NB4 (cell line): Measurements from ENCODE around the gene TRIM67.
"Not testable (repeated sequence)": the region's sequence is repeated elsewhere in the genome, so short reads cannot be mapped to it uniquely, and the experiment has no call there.

Experiments used
- DNase-seq: peaks from one replicate; pipeline ENCODE4 v3.0.0; 2010; ENCODE audit warnings: low read depth
- H3K4me3 ChIP-seq: one replicate; pipeline ENCODE4 v1.5.1; 2011; ENCODE audit warnings: mild to moderate bottlenecking, low read depth, low read length, moderate library complexity
- CTCF ChIP-seq: IDR thresholded peaks from one replicate; pipeline ENCODE4 v1.5.1; 2012; ENCODE audit warnings: low read depth, low read length
- MAX ChIP-seq: IDR thresholded peaks from 2 replicates; pipeline ENCODE4 v1.6.1; 2011; ENCODE audit warnings: low read depth, low read length
- MYC ChIP-seq: IDR thresholded peaks from 2 replicates; pipeline ENCODE4 v1.6.1; 2011; ENCODE audit warnings: low read depth, low read length
- POLR2A ChIP-seq: IDR thresholded peaks from 2 replicates; pipeline ENCODE4 v1.6.1; 2011; ENCODE audit warnings: mild to moderate bottlenecking; ENCODE audit not compliant: insufficient read length; ENCODE audit errors: extremely low read depth

The TRIM67 gene

GRCh38 chr1:231151811-231152210, 10.0 kb upstream of the TRIM67 start:
- no peak for DNase-seq
- TF ChIP-seq POLR2A, result no peak
- TF ChIP-seq CTCF, result no peak
- TF ChIP-seq MYC, result no peak
- no peak for TF ChIP-seq MAX
- no peak overlapping the region for H3K4me3 ChIP-seq

- TF ChIP-seq POLR2A, result no peak
- TF ChIP-seq CTCF, result no peak
- TF ChIP-seq MYC, result no peak
- no peak for TF ChIP-seq MAX
- DNase-seq, result no peak
Measured at GRCh38 chr1:231153726-231154125, 8.1 kb upstream of the TRIM67 start.

GRCh38 chr1:231155808-231156207, 6.0 kb upstream of the TRIM67 start:
- no peak overlapping the region for H3K4me3 ChIP-seq
- no peak for TF ChIP-seq POLR2A
- no peak for TF ChIP-seq MAX
- no peak for TF ChIP-seq MYC
- TF ChIP-seq CTCF, result no peak
- no peak for DNase-seq

More at GRCh38 chr1:231153726-231154125, 8.1 kb upstream of the TRIM67 start:
- H3K4me3 ChIP-seq, result no peak overlapping the region

- H3K4me3 ChIP-seq, result no peak overlapping the region
- DNase-seq, result no peak
- TF ChIP-seq CTCF, result no peak
- TF ChIP-seq MAX, result no peak
- TF ChIP-seq MYC, result no peak
- no peak for TF ChIP-seq POLR2A
Measured at GRCh38 chr1:231157311-231157710, 4.5 kb upstream of the TRIM67 start.

GRCh38 chr1:231158141-231158540, 3.7 kb upstream of the TRIM67 start:
- H3K4me3 ChIP-seq, DNase-seq: not testable (repeated sequence)

GRCh38 chr1:231159202-231159962, 2.5 kb upstream of the TRIM67 start:
- H3K4me3 ChIP-seq, result no peak overlapping the region
- no peak for DNase-seq
- no peak for TF ChIP-seq CTCF
- TF ChIP-seq POLR2A, result no peak
